ENCODE results near the gene C12orf76. TPM values are rescaled to one million over a fixed set of nuclear protein-coding genes. Genes with fewer than 3 reads are reported as not detected.
A peak's percentile ranks its signal among the peaks of the same experiment; 100 is the strongest.
"Not testable (repeated sequence)": the region's sequence is repeated elsewhere in the genome, so short reads cannot be mapped to it uniquely, and the experiment has no call there.

C12orf76 gene
- total RNA-seq, 1 donor from 2014 or later, result 14.1 TPM

DNA sequence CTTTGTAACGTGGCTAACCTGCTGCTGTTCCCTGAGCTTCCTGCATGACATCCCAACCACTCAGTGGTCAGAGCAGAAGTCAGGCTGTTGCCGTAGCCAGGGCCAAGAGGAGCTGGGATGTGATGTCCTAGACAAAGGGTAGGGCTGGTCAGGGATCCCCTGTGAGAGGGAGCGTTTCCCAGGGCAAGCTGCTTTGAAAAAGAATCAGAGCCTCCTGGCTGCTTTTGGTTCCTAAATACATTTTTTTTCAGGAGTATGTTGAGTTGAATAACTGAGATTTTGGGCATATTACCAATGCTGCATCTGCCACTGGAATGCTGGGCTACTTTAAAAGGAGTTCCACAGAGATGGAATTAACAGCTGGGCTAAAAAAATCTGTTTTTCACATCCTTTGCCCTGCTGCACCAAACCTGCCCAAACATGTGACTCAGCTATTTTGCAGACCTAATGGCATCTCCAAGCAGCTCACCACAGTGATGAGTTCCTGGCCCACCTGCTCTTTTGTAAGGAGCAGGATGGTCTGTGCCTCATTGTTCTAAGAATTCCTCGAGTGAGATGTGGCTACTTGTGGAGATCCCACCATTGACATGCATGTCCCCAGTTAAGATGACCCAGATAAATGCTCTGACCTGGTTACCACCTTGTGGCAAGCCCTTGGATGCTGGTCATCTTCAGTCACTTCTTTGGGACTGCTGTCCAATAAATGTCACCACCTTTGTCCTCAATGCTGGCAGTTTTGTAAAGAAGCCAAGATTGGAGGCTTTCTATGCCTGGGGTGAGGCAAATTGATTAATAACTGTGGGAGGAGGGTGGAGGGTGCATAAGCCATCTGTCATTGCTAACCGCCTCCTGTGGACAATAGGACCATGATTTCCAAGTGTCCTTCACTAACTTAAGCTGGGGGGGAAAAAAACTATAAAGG is 25.0 kb downstream of the C12orf76 start:
- no peak for DNase-seq (ENCODE audit: low spot score)

DNA sequence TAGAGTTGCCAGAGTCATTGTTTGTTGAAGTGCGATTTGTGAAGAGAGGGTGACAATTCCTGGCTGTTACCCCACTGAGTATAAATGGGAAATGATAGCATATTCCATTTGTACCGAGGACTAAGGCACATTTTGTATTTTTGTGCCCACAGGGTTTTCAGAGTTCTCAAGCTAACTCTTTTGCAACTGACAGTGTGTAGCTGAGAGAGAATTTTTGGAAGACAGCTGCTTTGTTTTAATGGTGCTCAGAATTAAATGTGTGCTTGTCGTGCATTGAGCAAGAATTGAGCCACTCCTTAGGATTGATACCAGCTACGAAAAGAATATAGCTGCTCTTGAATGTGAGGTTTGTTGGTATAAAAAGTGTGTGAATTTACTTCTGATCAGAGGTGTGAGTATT is 27.4 kb downstream of the C12orf76 start:
- DNase-seq (ENCODE audit: low spot score), result no peak

DNA sequence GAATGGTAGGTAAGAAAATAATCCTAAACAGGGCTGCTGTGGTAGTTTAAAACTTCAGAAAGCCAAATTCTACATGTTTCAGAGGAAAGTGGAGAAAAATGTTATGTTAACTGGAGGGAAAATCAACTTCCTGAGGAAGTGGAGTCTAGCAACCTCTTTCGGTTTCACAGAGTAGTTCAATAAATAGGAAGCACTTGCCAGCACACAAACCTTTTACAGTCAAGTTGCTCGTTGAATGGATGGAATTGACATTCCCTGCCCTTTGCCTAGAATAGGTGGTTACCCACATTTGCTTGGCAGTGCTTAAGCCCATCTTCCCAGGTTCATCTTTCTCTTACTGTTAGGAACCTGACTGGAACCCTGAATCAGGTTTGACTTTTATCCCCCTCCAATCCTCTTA is 33.2 kb downstream of the C12orf76 start:
- no peak for DNase-seq (ENCODE audit: low spot score)

DNA sequence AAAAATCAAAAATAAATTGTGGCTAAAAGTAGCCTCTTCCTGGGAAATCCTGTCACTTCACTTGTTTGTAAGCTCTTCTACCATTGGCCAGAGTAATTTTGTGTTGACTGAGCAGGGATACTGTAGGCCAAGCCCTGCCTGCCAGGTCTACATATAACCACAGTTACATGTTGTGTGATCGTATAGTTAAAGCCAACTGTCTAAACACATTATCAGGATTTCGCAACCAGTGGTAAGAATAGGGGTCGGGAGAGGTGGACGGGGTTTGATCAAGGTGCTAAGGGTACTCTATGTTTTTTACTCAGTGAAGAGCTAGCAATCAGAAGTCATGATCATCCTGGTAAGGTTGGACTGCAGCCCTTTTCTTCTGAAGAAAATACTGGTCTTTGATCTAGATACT is 35.7 kb downstream of the C12orf76 start:
- DNase-seq (ENCODE audit: low spot score), result no peak

DNA sequence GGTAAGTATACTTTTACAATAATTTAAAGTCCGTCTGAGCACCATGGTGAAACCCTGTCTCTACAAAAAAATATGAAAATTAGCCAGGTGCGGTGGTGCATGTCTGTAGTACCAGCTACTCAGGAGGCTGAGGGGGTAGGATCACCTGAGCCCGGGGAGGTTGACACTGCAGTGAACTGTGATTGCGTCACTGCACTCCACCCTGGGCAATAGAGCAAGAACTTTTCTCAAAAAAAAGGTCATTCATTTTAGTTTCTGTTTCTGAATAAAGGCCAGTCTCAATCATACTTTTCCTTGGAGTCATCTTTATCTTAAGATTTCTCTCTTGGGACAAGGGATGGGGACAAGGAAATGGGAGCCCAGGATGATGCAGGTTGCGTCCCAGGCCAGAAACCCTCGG is 36.2 kb downstream of the C12orf76 start:
- no peak for DNase-seq (ENCODE audit: low spot score)

DNA sequence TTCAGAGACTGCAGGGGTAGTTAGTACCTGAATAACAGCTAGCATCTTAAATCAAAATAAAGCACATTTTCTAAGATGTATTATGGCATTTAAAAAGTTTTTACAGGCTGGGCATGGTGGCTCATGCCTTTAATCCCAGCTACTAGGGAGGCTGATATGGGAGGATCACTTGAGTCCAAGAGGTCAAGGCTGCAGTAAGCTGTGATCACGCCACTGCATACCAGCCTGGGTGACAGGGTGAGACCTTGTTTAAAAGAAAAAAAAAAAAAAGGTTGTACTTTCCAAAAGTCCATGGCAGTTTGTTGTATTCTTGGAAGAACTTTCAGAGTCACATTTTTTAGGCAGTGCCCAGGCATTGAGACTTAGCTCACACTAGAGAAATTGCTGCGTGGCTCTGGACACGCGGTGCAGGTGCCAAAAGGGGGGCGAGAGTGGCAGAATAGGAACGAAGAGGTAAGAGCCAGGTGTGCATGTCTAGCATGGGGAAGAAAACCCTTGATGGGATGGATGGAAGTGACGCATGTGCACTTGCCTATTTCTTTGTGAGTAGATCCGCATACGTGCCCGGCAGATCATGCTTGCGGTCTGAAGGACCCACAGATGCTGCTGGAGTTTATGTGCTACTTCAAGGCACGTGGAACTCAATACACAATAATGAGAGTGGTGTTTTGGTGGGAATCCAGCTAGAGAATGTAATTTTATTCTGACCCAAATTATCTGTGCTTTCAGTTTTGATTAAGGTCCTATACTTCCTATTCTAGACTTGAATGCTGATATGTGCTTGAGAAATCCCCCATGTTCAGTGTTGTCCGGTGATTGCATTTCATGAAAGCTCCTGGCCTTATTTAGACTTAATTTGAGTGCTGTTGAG is 37.2 kb downstream of the C12orf76 start:
- no peak for DNase-seq (ENCODE audit: low spot score)

DNA sequence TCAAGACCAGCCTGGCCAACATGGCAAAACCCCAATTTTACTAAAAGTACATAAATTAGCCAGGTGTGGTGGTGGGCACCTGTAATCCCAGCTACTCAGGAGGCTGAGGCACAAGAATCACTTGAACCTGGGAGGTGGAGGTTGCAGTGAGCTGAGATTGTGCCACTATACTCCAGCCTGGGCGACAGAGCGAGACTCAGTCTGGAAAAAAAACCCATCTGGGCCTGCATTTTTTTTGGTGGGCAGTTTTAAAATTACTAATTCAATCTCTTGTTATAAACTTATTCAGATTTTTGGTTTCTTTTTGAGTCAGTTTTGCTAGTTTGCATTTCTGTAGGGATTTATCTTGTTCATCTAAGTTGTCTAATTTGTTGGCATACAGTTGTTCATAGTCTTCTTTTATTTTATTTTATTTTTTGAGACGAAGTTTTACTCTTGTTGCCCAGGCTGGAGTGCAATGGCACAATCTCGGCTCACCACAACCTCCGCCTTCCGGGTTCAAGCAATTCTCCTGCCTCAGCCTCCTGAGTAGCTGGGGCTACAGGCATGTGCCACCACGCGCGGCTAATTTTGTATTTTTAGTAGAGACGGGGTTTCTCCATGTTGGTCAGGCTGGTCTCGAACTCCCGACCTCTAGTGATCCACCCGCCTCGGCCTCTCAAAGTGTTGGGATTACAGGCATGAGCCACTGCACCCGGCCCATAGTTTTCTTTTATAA is 39.5 kb downstream of the C12orf76 start:
- not testable (repeated sequence) for DNase-seq (ENCODE audit: low spot score)

DNA sequence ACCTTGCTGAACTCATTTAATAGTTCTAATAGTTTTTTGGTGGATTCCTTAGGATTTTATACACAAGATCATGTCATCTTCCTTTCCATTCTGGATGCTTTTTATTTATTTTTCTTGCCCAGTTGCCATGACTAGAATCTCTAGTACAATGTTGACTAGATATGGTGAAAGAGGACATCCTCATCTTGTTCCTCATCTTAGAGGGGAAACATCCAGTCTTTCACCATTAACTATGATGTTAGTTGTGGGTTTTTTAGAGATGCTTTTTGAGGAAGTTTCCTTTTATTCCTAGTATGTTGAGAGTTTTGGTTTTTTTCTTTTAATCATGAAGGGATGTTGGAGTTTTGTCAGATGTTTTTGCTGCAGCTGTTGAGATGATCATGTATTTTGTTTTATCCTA is 40.4 kb downstream of the C12orf76 start:
- DNase-seq (ENCODE audit: low spot score), result no peak

DNA sequence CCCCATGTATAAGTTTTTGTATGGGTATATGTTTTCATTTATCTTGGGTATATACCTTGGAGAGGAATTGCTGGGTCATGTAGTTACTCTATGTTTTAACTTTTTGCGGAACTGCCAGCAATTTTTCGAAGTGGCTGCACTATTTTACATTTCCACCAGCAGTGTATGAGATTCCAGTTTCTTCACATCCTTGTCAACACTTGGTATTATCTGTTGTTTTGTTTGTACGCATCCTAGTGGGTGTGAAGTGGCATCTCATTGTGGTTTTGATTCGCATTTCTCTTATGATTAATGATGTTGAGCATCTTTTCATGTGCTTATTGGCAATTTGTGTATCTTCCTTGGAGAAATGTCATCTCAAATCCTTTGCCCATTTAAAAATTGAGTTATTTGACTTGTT is 42.2 kb downstream of the C12orf76 start:
- no peak for DNase-seq (ENCODE audit: low spot score)

DNA sequence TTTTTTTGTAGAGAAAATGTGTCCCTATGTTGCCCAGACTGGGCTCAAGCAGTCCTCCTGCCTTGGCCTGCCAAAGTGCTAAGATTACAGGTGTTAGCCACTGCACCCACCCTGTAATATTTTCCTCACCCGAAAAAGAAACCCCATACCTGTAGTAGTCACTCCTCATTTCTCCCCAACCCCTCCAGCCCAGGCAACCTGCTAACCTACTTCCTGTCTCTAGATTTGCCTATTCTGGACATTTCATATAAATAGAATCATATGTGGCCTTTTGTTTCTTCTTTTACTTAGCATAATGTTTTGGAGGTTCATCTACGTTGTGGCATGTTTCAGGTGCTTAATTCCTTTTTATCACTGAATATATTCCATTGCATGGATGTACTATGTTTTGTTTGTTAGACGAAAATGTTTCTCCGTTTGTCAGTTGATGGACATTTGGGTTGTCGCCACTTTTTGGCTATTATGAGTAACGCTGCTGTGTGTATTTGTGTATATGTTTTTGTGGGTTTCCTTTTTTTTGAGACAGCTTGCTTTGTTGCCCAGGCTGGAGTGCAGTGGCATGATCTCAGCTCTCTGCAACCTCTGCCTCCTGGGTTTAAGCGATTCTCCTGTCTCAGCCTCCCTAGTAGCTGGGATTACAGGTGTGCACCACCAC is 42.9 kb downstream of the C12orf76 start:
- DNase-seq (ENCODE audit: low spot score), result no peak

DNA sequence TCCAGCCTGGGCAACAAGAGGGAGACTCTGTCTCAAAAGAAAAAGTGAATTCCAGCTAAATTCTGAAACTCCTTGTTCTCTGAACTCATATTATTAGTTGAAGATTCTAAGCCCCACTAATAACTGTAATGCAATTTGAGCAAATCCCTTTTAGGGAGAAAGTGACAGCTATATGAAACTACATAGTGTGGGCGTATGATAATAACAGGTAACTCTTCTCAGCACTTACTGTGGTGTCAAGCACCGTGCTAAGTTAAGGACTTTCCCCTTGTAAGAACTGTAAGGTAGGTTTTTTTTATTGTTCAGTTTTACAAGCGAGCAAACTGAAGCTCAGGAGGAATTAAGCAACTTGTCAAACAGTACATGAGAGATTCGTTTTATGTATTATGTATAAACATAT is 43.7 kb downstream of the C12orf76 start:
- no peak for DNase-seq (ENCODE audit: low spot score)

DNA sequence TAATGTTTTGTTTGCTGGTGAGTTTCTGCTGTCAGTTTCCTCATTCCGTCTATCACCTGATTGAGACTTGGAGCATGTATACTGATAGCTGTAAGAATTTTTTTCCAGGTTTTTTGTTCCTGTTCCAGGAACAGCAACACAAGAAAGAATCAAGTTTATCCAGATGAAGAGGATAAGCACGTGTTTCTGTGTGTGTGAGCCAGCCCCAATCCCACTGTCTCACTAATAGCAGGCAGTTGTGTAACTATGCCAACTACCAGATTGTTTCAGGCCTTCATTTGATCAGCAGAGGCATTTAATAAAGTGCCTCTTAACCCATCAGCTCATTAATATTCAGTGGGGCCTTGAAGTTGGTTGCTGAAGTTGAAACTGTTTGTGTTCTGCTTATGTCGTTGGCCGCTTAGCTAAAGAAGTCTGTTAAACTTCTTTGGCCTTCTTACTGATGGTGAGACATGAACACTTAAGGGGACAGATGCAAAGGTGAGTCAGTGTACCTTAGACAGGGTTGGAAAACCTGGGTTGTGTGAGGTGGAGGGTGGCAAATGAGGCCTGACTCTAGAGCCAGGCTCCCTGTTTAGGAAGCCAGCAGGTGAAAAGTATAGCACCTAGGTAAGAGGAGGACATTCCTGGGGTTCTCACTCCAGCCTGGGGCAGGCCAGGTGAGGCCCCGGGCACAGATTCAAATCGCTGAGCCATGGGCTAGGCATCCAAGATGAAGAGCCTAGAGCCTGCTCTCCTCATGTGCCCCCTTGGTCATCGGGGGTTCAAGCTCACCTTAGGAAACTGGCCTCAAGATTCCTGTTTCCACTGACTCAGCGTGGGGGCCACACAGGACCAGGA is 45.4 kb downstream of the C12orf76 start:
- DNase-seq (ENCODE audit: low spot score), result no peak

DNA sequence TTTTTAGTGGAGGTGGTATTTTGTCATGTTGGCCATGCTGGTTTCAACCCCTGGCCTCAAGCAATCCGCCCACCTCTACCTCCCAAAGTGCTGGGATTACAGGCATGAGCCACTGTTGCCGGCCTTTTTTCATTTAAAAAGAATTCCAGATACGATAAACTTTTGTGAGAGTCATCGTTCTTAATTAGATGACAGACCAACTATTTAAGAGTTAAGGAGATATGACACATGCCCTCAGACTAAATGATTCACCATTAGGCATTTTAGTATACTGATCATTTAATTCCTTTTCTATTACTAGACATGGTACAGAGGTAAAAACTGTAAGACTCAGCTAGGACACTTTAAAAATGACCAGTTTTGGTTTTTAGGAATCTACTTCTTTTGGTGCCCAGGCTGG is 46.7 kb downstream of the C12orf76 start:
- no peak for DNase-seq (ENCODE audit: low spot score)

DNA sequence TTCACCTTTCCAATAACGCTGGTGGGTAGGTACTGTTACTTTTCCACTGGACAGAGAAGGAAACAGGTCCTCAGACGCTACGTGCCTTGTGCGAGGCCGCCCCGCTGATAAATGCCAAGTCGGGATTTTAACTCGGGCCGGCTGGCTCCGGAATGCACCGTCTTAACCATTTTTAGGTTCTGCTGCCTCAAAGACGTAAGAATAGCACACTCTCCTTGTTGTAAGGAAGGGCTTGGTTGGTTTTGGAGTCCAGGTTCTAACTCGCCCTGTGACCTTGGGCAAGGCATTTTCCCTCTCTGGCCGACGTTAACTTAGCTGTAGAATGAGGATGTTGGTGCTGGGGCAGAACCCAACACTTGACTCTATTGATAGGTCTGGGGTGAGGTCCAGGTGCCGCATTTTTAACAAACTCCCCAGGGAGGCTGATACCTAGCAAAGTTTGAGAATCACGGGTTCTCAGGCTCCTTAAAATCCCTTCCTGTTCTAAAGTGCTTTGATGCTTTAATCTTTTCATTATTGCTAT is 48.3 kb downstream of the C12orf76 start:
- peak; percentile 50 for DNase-seq (ENCODE audit: low spot score)

DNA sequence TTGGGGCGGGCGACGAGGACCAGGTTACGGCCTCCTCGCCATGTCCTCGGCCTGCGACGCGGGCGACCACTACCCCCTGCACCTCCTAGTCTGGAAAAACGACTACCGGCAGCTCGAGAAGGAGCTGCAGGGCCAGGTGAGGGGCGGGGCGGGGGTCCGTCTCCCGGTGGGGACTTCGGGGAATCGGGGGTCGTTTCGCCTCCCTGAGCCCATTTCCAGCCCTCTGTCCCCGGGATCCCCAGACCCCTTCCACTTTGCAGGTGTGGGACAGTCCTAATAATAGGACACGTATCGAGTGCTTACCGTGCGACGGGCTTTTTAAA is 48.7 kb downstream of the C12orf76 start:
- peak; percentile 51 for DNase-seq (ENCODE audit: low spot score)

DNA sequence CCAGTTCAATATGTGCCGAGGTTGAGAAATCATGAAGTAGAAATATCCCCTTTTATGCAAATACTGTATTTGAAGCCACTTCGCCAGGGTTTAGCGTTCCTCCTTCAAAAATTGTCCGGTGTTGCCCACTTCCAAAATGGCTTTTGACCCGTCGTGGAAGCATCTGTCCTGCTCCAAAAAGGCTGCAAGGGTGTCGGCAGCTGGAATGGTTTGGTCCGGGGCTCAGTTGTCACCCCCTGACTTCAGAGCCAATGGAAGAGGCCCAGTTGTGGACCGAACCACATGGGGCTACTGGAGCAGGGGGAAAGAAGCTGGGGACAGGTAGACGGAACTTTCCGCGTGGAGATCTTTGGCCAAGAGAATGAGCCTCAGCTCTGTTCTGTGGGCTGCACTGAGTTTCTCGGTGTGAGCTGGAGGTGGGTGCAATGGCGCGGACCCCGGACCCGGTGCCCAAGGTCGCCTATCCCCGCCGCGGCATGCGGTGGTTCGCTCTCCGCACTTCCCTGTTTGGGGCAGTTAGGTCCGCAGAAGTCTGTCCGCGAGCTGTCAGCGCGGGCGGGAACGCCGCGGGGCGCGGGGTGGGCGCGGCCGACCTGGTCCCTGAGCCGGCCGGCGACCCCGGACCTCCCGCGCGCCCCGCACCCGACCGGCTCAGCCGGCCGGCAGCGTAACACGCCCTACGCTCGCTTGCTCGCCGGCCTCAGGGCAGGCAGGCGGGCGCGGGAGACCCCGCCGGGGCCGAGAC is 49.2 kb downstream of the C12orf76 start, which contains the start of gene ANKRD13A:
TSS of gene ANKRD13A (plus strand) at position 527 of the 745 bp plus-strand sequence. CDS start 259 bp downstream, outside the sequence.
- peak; percentile 95 for DNase-seq (ENCODE audit: low spot score)

DNA sequence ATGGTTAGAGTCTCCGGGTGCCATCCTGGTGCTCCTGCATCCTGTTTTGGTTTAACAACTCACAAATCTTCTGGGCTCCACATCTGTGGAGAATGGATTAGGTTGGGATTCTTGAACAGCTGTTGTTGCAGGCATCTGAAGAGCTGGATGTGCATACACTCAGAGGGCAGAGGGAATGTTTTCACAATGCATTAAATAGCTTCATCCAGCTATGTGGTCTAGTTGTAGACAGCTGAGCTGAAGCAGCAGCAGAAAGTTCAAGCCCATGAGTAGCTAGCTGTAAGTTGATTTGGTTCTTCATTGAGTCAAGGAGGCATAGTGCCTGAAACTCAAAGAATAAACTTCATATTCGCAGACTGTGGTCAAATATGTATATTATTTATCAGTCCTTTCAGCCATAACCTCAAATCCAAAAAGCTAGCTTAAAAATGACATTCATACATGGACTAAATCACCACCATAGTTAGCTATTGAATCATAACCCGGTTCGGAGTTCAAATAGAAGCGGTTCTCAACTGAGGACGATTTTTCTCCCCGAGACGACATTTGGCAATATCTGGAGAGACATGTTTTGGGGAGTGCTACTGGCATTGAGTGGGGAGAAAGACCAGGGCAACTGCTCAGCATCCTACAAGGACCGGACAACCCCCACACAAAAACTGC is 50.0 kb downstream of the C12orf76 start:
- no peak for DNase-seq (ENCODE audit: low spot score)

DNA sequence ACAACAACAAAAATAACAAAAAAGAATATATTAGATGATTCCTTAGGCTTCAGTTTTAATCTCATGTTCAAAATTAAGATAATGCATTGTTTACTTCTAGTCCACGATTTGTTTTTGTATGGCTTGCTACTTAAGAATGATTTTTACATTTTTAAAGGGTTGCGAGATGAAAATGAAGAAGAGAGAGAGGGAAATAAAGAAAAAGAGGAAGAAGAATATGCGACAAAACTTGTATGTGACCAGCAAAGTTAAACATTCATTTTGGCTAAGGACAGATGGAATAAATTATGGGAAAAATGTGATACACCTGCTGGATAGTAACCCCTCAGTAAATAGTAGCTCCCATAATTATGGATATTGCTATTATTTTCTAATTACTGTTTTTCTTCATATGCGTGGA is 50.9 kb downstream of the C12orf76 start:
- no peak for DNase-seq (ENCODE audit: low spot score)

DNA sequence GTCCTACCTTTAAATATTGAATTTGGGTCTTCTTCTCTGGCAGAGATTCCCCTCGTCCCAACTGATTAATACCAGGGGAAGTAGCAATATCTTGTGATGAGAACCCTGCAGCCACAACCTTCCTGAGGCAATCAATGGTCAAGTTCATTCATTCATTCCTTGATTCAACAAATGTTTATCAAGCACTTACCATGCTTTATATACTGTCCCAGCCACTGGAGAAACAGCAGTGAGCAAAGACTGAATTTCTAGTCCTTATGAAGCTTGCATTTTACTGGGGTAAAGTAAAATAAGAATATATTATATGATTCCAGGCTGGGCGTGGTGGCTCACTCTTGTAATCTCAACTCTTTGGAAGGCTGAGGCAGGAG is 51.9 kb downstream of the C12orf76 start:
- DNase-seq (ENCODE audit: low spot score), result no peak

Measured in ureter (tissue), 1 donor.